Suprapubic skin (tissue), 3 donors: Measurements from ENCODE around the gene NEURL1.

Experiments used
- POLR2AphosphoS5 ChIP-seq, 3 donors: sonication (generic); formaldehyde crosslinking; IDR thresholded peaks; one replicate each; pipeline ENCODE4 v1.6.1; 2017; ENCODE audit warnings: antibody characterized with exemption in 3 of 3
- TF ChIP-seq, protein P1 (sequence below), 2 donors: fragments of 200-600 bp in 1 of 2; fragments of 450-650 bp in 1 of 2; sonication (generic) in 1 of 2; IDR thresholded peaks; one replicate each; pipeline ENCODE4 v1.5.1; 2016 to 2019; ENCODE audit warnings: antibody characterized with exemption in 2 of 2, mild to moderate bottlenecking in 1 of 2, moderate library complexity in 1 of 2

DNA sequence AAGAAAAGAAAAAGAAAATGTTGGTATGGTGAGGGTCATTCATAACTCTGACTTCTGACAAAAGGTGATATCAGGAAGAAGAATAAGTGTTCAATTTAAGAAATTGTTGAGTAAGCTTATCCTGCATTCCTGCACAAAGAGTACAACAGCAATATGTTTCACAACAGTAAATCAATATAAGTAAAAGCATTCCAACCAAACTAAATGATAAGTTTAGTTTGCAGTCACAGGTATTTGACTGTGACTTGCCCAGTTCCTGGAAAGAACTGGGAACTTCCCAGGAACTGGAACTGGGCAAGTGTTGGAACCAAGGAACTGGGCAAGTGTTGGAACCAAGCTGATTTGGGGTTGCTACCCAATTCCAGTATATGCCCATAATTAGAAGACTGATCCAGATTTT, 35.0 kb downstream of the NEURL1 start:
- TF ChIP-seq, protein P1, sequence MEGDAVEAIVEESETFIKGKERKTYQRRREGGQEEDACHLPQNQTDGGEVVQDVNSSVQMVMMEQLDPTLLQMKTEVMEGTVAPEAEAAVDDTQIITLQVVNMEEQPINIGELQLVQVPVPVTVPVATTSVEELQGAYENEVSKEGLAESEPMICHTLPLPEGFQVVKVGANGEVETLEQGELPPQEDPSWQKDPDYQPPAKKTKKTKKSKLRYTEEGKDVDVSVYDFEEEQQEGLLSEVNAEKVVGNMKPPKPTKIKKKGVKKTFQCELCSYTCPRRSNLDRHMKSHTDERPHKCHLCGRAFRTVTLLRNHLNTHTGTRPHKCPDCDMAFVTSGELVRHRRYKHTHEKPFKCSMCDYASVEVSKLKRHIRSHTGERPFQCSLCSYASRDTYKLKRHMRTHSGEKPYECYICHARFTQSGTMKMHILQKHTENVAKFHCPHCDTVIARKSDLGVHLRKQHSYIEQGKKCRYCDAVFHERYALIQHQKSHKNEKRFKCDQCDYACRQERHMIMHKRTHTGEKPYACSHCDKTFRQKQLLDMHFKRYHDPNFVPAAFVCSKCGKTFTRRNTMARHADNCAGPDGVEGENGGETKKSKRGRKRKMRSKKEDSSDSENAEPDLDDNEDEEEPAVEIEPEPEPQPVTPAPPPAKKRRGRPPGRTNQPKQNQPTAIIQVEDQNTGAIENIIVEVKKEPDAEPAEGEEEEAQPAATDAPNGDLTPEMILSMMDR (IDR thresholded peaks at IDR 0.05), result no peak
- TF ChIP-seq POLR2AphosphoS5 (IDR thresholded peaks at IDR 0.05), result no peak
